OCI-LY7 (cell line): ENCODE measurements around the gene GTF2B. TPM values are rescaled to one million over a fixed set of nuclear protein-coding genes. Genes with fewer than 3 reads are reported as not detected.

Experiments
- BruUV-seq: library from RNA; stranded (reverse); fragments of 400-500 nt; replicated peaks from 2 replicates; lab custom pipeline; 2021; lab: Mats Ljungman, UMichigan
- CTCF ChIA-PET: fragments of 300-600 bp; sonication (Branson Sonifier 250); formaldehyde crosslinking; loops from one replicate; lab custom pipeline; 2022; ENCODE audit warnings: antibody characterized with exemption; ENCODE audit not compliant: unreplicated experiment; lab: Charles Lee
- POLR2A ChIA-PET: fragments of 300-600 bp; sonication (Branson Sonifier 250); formaldehyde crosslinking; loops from one replicate; lab custom pipeline; 2022; ENCODE audit warnings: antibody characterized with exemption; lab: Charles Lee
- DNase-seq: peaks from one replicate; pipeline ENCODE4 v3.0.0-alpha.2; 2015; ENCODE audit warnings: low spot score
- H2AFZ ChIP-seq: fragments of 200-600 bp; sonication (generic), shearing (Covaris generic); 2 replicates; pipeline ENCODE4 v1.6.1; 2014; ENCODE audit warnings: mild to moderate bottlenecking, antibody characterized with exemption, low read length, moderate library complexity
- H3K27ac ChIP-seq: fragments of 200-600 bp; sonication (generic); 2 replicates; pipeline ENCODE4 v1.5.1; 2014; ENCODE audit warnings: mixed run types, low read depth, mild to moderate bottlenecking, moderate library complexity, low read length, inconsistent platforms; ENCODE audit not compliant: poor library complexity, severe bottlenecking
- H3K36me3 ChIP-seq: fragments of 200-600 bp; sonication (generic); 2 replicates; pipeline ENCODE4 v1.6.1; 2014; ENCODE audit warnings: mild to moderate bottlenecking, antibody characterized with exemption, low read length, moderate library complexity, mixed read lengths; ENCODE audit not compliant: insufficient read depth
- H3K4me1 ChIP-seq: fragments of 200-600 bp; sonication (generic); 2 replicates; pipeline ENCODE4 v1.5.1; 2014; ENCODE audit warnings: mild to moderate bottlenecking, low read length; ENCODE audit not compliant: insufficient read depth, poor library complexity, severe bottlenecking
- H3K4me2 ChIP-seq: fragments of 200-600 bp; sonication (generic); 2 replicates; pipeline ENCODE4 v1.6.1; 2014; ENCODE audit warnings: mild to moderate bottlenecking, low read length
- H3K4me3 ChIP-seq: fragments of 200-600 bp; sonication (generic); 2 replicates; pipeline ENCODE4 v1.5.1; 2014; ENCODE audit warnings: mild to moderate bottlenecking, low read depth, low read length; ENCODE audit not compliant: poor library complexity, severe bottlenecking
- H3K79me2 ChIP-seq: fragments of 200-600 bp; sonication (generic); 2 replicates; pipeline ENCODE4 v1.6.1; 2016; ENCODE audit warnings: low read depth, mild to moderate bottlenecking, low read length, moderate library complexity, mixed read lengths; ENCODE audit not compliant: insufficient read depth
- H3K9me2 ChIP-seq: fragments of 200-600 bp; sonication (generic); 2 replicates; pipeline ENCODE4 v1.6.1; 2016; ENCODE audit warnings: mild to moderate bottlenecking, low read length, mixed read lengths; ENCODE audit not compliant: insufficient read depth
- H3K9me3 ChIP-seq: fragments of 200-600 bp; sonication (generic); 2 replicates; pipeline ENCODE4 v1.6.1; 2014; ENCODE audit warnings: mild to moderate bottlenecking, mixed run types, low read length, mixed read lengths
- H4K20me1 ChIP-seq: fragments of 200-600 bp; sonication (generic); 2 replicates; pipeline ENCODE4 v1.6.1; 2014; ENCODE audit warnings: mild to moderate bottlenecking, antibody characterized with exemption, low read length, moderate library complexity, mixed read lengths; ENCODE audit not compliant: insufficient read depth
- CTCF ChIP-seq: fragments of 200-600 bp; sonication (generic); conservative IDR thresholded peaks from 2 replicates; pipeline ENCODE4 v1.5.1; 2014; ENCODE audit warnings: mild to moderate bottlenecking, antibody characterized with exemption, low read length, moderate library complexity, mixed read lengths
- EZH2phosphoT487 ChIP-seq: fragments of 200-600 bp; sonication (generic); IDR thresholded peaks from 2 replicates; pipeline ENCODE4 v1.6.1; 2018; ENCODE audit warnings: low read depth, borderline replicate concordance, mild to moderate bottlenecking, mixed run types, antibody characterized with exemption, low read length, moderate library complexity, mixed read lengths
- intact Hi-C: fragments of 100-400 bp; cut with micrococcal nuclease; formaldehyde crosslinking; loops from one replicate; pipeline ENCODE4 v1.10.0; 2022; ENCODE audit not compliant: unreplicated experiment
- total RNA-seq, 2 experiments: library from RNA; depleted of rRNA in 1 of 2; stranded (reverse); fragments of >200 nt in 1 of 2; shearing (Covaris generic) in 1 of 2; gene quantifications; 2 replicates each; pipeline ENCODE4 v1.2.3, GENCODE V29; 2014 to 2022

Gene GTF2B
- total RNA-seq, 2 experiments from 2014 or later = 28.9 to 40.3 TPM

GRCh38 chr1:88923224-88923623 is 31.9 kb upstream of the GTF2B start:
- TF ChIP-seq EZH2phosphoT487 (no peak), CTCF (no peak)
- Histone ChIP-seq H3K36me3 (peaks cover 58% of the 10 kb centered on the region), H3K4me3 (no peak overlapping the region), H3K27ac (no peak overlapping the region), H3K4me2 (no peak overlapping the region), H4K20me1 (no peaks in the 10 kb centered on the region), H3K9me2 (no peaks in the 10 kb centered on the region), H2AFZ (no peak overlapping the region), H3K79me2 (no peaks in the 10 kb centered on the region), H3K4me1 (no peaks in the 10 kb centered on the region), H3K9me3 (no peaks in the 10 kb centered on the region)
- no peak for DNase-seq
- no TSS peak for BruUV-seq
- CTCF ChIA-PET = no interaction called here
- intact Hi-C loops = no loop called here
- POLR2A ChIA-PET = no interaction called here

- peaks cover 9% of the 10 kb centered on the region for H3K9me3 ChIP-seq
- H4K20me1 ChIP-seq = no peaks in the 10 kb centered on the region
- ChIA-PET CTCF (no interaction called here), POLR2A (no interaction called here)
- H3K79me2 ChIP-seq = no peaks in the 10 kb centered on the region
- H3K36me3 ChIP-seq = peaks cover 58% of the 10 kb centered on the region
- no peaks in the 10 kb centered on the region for H3K4me1 ChIP-seq
- intact Hi-C loops = no loop called here
- no peak overlapping the region for H3K27ac ChIP-seq
- no peak for TF ChIP-seq CTCF
- no peak for TF ChIP-seq EZH2phosphoT487
- no peak for DNase-seq
- no TSS peak for BruUV-seq
- no peak overlapping the region for H3K4me3 ChIP-seq
- no peak overlapping the region for H3K4me2 ChIP-seq
- no peaks in the 10 kb centered on the region for H3K9me2 ChIP-seq
- H2AFZ ChIP-seq = no peak overlapping the region
These were observed 30.8 kb upstream of the GTF2B start for GRCh38 chr1:88922214-88922613.

GRCh38 chr1:88920845-88921244 is 29.5 kb upstream of the GTF2B start:
- Histone ChIP-seq H3K79me2 (no peaks in the 10 kb centered on the region), H3K9me3 (peaks cover 17% of the 10 kb centered on the region), H4K20me1 (no peaks in the 10 kb centered on the region), H2AFZ (no peak overlapping the region), H3K4me2 (no peak overlapping the region), H3K4me3 (no peak overlapping the region), H3K27ac (no peak overlapping the region), H3K36me3 (peaks cover 58% of the 10 kb centered on the region), H3K4me1 (no peaks in the 10 kb centered on the region), H3K9me2 (no peaks in the 10 kb centered on the region)
- DNase-seq = no peak
- intact Hi-C loops = no loop called here
- no peak for TF ChIP-seq CTCF
- TF ChIP-seq EZH2phosphoT487 = no peak
- BruUV-seq = no TSS peak
- CTCF ChIA-PET = no interaction called here
- POLR2A ChIA-PET = no interaction called here
